Small intestine (tissue), 7 donors: ENCODE measurements around the gene PPP1R18. TPM values are rescaled to one million over a fixed set of nuclear protein-coding genes. Genes with fewer than 3 reads are reported as not detected.

ENCODE experiments used
- DNase-seq, 2 donors: peaks; one replicate each; pipeline versions ENCODE4 v3.0.0 to v3.0.0-alpha.2; 2013
- FAIRE-seq: peaks from 2 replicates; lab custom pipeline; 2012; peaks lifted over from hg19 to GRCh38; lab: Jason Lieb, UNC
- H3K27ac ChIP-seq, 3 donors: one replicate each; pipeline ENCODE4 v1.5.1; 2013; ENCODE audit warnings: low read length in 2 of 3, mild to moderate bottlenecking in 2 of 3, control low read depth in 1 of 3, inconsistent platforms in 1 of 3, low read depth in 1 of 3, moderate library complexity in 1 of 3
- H3K27me3 ChIP-seq, 3 donors: one replicate each; pipeline ENCODE4 v1.6.1; 2013; ENCODE audit warnings: low read length in 3 of 3, inconsistent platforms in 1 of 3; ENCODE audit not compliant: control insufficient read depth in 3 of 3, insufficient read depth in 3 of 3
- H3K36me3 ChIP-seq, 3 donors: one replicate each; pipeline ENCODE4 v1.6.1; 2013; ENCODE audit warnings: low read length in 3 of 3, inconsistent platforms in 1 of 3, low read depth in 1 of 3, mild to moderate bottlenecking in 1 of 3, moderate library complexity in 1 of 3; ENCODE audit not compliant: control insufficient read depth in 3 of 3, insufficient read depth in 2 of 3
- H3K4me1 ChIP-seq, 3 donors: one replicate each; pipeline ENCODE4 v1.6.1; 2013; ENCODE audit warnings: low read length in 2 of 3, inconsistent platforms in 1 of 3, low read depth in 1 of 3, mild to moderate bottlenecking in 1 of 3, moderate library complexity in 1 of 3; ENCODE audit not compliant: control insufficient read depth in 3 of 3, insufficient read depth in 2 of 3
- H3K4me3 ChIP-seq, 3 donors: one replicate each; pipeline ENCODE4 v1.5.1; 2013; ENCODE audit warnings: low read length in 3 of 3, control low read depth in 1 of 3, inconsistent platforms in 1 of 3, low read depth in 1 of 3, mild to moderate bottlenecking in 1 of 3, moderate library complexity in 1 of 3
- H3K9me3 ChIP-seq, 2 donors: one replicate each; pipeline ENCODE4 v1.6.1; 2013; ENCODE audit warnings: low read depth in 1 of 2, low read length in 1 of 2; ENCODE audit not compliant: control insufficient read depth in 2 of 2, insufficient read depth in 1 of 2
- WGBS, 3 donors: extraction: QIAGEN DNeasy Blood & Tissue Kit; methylation state at CpG; one replicate each; pipeline ENCODE4 v1.1.7; 2013; 5-methylcytosine and 5-hydroxymethylcytosine counted together
- polyA plus RNA-seq, 4 donors: library from polyadenylated mRNA; stranded (reverse) in 3 of 4; unstranded in 1 of 4; fragments of 200-250 nt in 3 of 4; fragments of 120-200 nt in 1 of 4; gene quantifications; one replicate each; pipeline versions ENCODE4 v1.2.1 to v1.2.3, GENCODE V29; 2013
- donor health status: healthy with polysubstance abuse.
- donor health status: control.
- donor health status: control.
- donor health status: Bipolar disorder and iron deficiency.
- donor health status: healthy.

Gene PPP1R18
- polyA plus RNA-seq, 4 donors: 10.1 to 22.7 (median 17.9) TPM

- H3K27me3 ChIP-seq: peaks cover 0 to 14% (median 0%) of the 10 kb centered on the region in 3 donors
- peaks cover 0 to 19% (median 0%) of the 10 kb centered on the region in 3 donors for H3K4me1 ChIP-seq
- H3K36me3 ChIP-seq: peaks cover 0 to 40% (median 3%) of the 10 kb centered on the region in 3 donors
- peak overlapping the region; percentile 37 to 81 (median 61) for H3K4me3 ChIP-seq
- H3K27ac ChIP-seq: peak overlapping the region; percentile 36 to 94 (median 38)
- DNase-seq: peak; percentile 37 to 75
- 24 to 68% (median 41%) methylated on average over 11 of the region's 11 CpGs for WGBS, 3 donors
- FAIRE-seq: no peak
- no peaks in the 10 kb centered on the region for H3K9me3 ChIP-seq
Observed at GRCh38 chr6:30682143-30683117, 4.0 kb downstream of the PPP1R18 start.

- Histone ChIP-seq H3K27ac (peak overlapping the region; percentile 1 to 94 (median 36)), H3K9me3 (no peaks in the 10 kb centered on the region), H3K4me3 (peak overlapping the region in 2 of 3 donors; percentile 37 to 42), H3K4me1 (peaks cover 0 to 17% (median 0%) of the 10 kb centered on the region in 3 donors), H3K27me3 (peaks cover 0 to 8% (median 0%) of the 10 kb centered on the region in 3 donors), H3K36me3 (peaks cover 0 to 44% (median 8%) of the 10 kb centered on the region in 3 donors)
- no peak for DNase-seq
- WGBS, 3 donors: 42 to 86% (median 52%) methylated on average over 4 of the region's 4 CpGs
- no peak for FAIRE-seq
Observed at GRCh38 chr6:30681766-30682142, 4.7 kb downstream of the PPP1R18 start.

GRCh38 chr6:30679765-30680535 is 6.5 kb downstream of the PPP1R18 start:
- 47 to 57% (median 51%) methylated on average over 7 of the region's 7 CpGs for WGBS, 3 donors
- FAIRE-seq: no peak
- no peak for DNase-seq
- peaks cover 0 to 10% (median 0%) of the 10 kb centered on the region in 3 donors for H3K4me1 ChIP-seq
- no peaks in the 10 kb centered on the region for H3K27me3 ChIP-seq
- H3K27ac ChIP-seq: peak overlapping the region in 1 of 3 donors; percentile 58
- H3K4me3 ChIP-seq: peak overlapping the region in 1 of 3 donors; percentile 29
- H3K9me3 ChIP-seq: no peaks in the 10 kb centered on the region
- H3K36me3 ChIP-seq: peaks cover 0 to 44% (median 15%) of the 10 kb centered on the region in 3 donors

GRCh38 chr6:30678964-30679726 is 7.3 kb downstream of the PPP1R18 start:
- no peak for FAIRE-seq

GRCh38 chr6:30676660-30677285 is 9.7 kb downstream of the PPP1R18 start:
- Histone ChIP-seq H3K4me1 (peaks cover 0 to 9% (median 3%) of the 10 kb centered on the region in 3 donors), H3K36me3 (peaks cover 0 to 35% (median 15%) of the 10 kb centered on the region in 3 donors), H3K9me3 (no peaks in the 10 kb centered on the region), H3K27me3 (no peaks in the 10 kb centered on the region), H3K4me3 (no peak overlapping the region), H3K27ac (no peak overlapping the region)
- WGBS, 3 donors: 80 to 86% (median 81%) methylated on average over 10 of the region's 10 CpGs
- no peak for DNase-seq
- no peak for FAIRE-seq

More at GRCh38 chr6:30678964-30679726, 7.3 kb downstream of the PPP1R18 start:
- Histone ChIP-seq H3K36me3 (peaks cover 0 to 44% (median 15%) of the 10 kb centered on the region in 3 donors), H3K9me3 (no peaks in the 10 kb centered on the region), H3K27ac (peak overlapping the region in 1 of 3 donors; percentile 58), H3K27me3 (no peaks in the 10 kb centered on the region), H3K4me3 (peak overlapping the region in 1 of 3 donors; percentile 29), H3K4me1 (peaks cover 0 to 10% (median 0%) of the 10 kb centered on the region in 3 donors)
- DNase-seq: peak; percentile 81 to 93
- WGBS, 3 donors: 3 to 8% (median 3%) methylated on average over 24 to 31 of the region's 31 CpGs

GRCh38 chr6:30672445-30673253 is 13.8 kb downstream of the PPP1R18 start, which contains the start of gene DHX16:
Gene DHX16 (minus strand): TSS chr6:30673006. CDS start chr6:30672841, 165 bp downstream.
- H3K27me3 ChIP-seq: no peaks in the 10 kb centered on the region
- peak within 1 kb of the TSS; percentile 88 to 96 (median 88) for H3K4me3 ChIP-seq
- peaks cover 0 to 6% (median 5%) of the 10 kb centered on the region in 3 donors for H3K4me1 ChIP-seq
- H3K27ac ChIP-seq: peak within 1 kb of the TSS; percentile 81 to 90 (median 84)
- no peak for FAIRE-seq
- no peaks in the 10 kb centered on the region for H3K9me3 ChIP-seq
- 0 to 1% (median 1%) methylated on average over 57 of the region's 57 CpGs for WGBS, 3 donors
- DNase-seq: peak; percentile 97 to 98
- H3K36me3 ChIP-seq: peaks cover 11 to 43% (median 18%) of the 10 kb centered on the region in 3 donors
